HG03521 (cell line): ENCODE measurements around the gene EIF2B4.
"Not testable (repeated sequence)": the region's sequence is repeated elsewhere in the genome, so short reads cannot be mapped to it uniquely, and the experiment has no call there.

Source experiments
- ATAC-seq: cut with Tn5 transposase; IDR thresholded peaks from one replicate; pipeline ENCODE4 v1.9.1; 2021; ENCODE audit warnings: mild to moderate bottlenecking, moderate library complexity; ENCODE audit not compliant: unreplicated experiment

EIF2B4 gene

GRCh38 chr2:27350106-27350693 is 19.9 kb downstream of the EIF2B4 start:
- no peak for ATAC-seq

- no peak for ATAC-seq
Measured at GRCh38 chr2:27347641-27348040, 22.5 kb downstream of the EIF2B4 start.

GRCh38 chr2:27336173-27336572 is 34.0 kb downstream of the EIF2B4 start:
- ATAC-seq, result no peak

- no peak for ATAC-seq
Measured at GRCh38 chr2:27335311-27335710, 34.8 kb downstream of the EIF2B4 start.

GRCh38 chr2:27324720-27325119 is 45.4 kb downstream of the EIF2B4 start:
- ATAC-seq, result no peak

GRCh38 chr2:27323596-27324285 is 46.4 kb downstream of the EIF2B4 start:
- ATAC-seq, result no peak

- ATAC-seq, result peak; percentile 80
Measured at GRCh38 chr2:27322766-27323595, 47.2 kb downstream of the EIF2B4 start, which contains the start of gene MPV17. Gene MPV17 (minus strand): TSS chr2:27323097. CDS start chr2:27322517, 580 bp downstream.

- ATAC-seq, result no peak
Measured at GRCh38 chr2:27322301-27322765, 47.8 kb downstream of the EIF2B4 start.

- ATAC-seq, result no peak
Measured at GRCh38 chr2:27320958-27321543, 49.1 kb downstream of the EIF2B4 start.

GRCh38 chr2:27319839-27320238 is 50.3 kb downstream of the EIF2B4 start:
- ATAC-seq, result not testable (repeated sequence)

- no peak for ATAC-seq
Measured at GRCh38 chr2:27316655-27317412, 53.3 kb downstream of the EIF2B4 start.

GRCh38 chr2:27315122-27315521 is 55.0 kb downstream of the EIF2B4 start:
- ATAC-seq, result no peak

- no peak for ATAC-seq
Measured at GRCh38 chr2:27314709-27315108, 55.4 kb downstream of the EIF2B4 start.
